Neutrophil (primary cell): ENCODE measurements around the gene PAPPA2.
"Not testable (repeated sequence)": the region's sequence is repeated elsewhere in the genome, so short reads cannot be mapped to it uniquely, and the experiment has no call there.

Experiments
- H3K27ac ChIP-seq: fragments of 200-600 bp; sonication (generic); 2 replicates; pipeline ENCODE4 v1.5.1; 2016; ENCODE audit warnings: mild to moderate bottlenecking, moderate library complexity
- H3K27me3 ChIP-seq: fragments of 200-600 bp; sonication (generic); 2 replicates; pipeline ENCODE4 v1.6.0; 2016; ENCODE audit warnings: mild to moderate bottlenecking
- H3K36me3 ChIP-seq: fragments of 200-600 bp; sonication (generic); 2 replicates; pipeline ENCODE4 v1.5.1; 2017
- H3K4me1 ChIP-seq, 2 experiments: fragments of 200-600 bp in 1 of 2; sonication (generic) in 1 of 2; 1 replicate in 1 of 2; 2 replicates in 1 of 2; pipeline versions ENCODE4 v1.5.1 to v1.6.1; 2013 to 2016; ENCODE audit warnings: low read depth in 1 of 2, low read length in 1 of 2, mild to moderate bottlenecking in 1 of 2, moderate library complexity in 1 of 2; ENCODE audit not compliant: control insufficient read depth in 1 of 2, insufficient read depth in 1 of 2
- H3K4me3 ChIP-seq, 2 experiments: fragments of 200-600 bp in 1 of 2; sonication (generic) in 1 of 2; 1 replicate in 1 of 2; 2 replicates in 1 of 2; pipeline ENCODE4 v1.5.1; 2013 to 2016; ENCODE audit warnings: low read depth in 1 of 2, low read length in 1 of 2, mild to moderate bottlenecking in 1 of 2, moderate library complexity in 1 of 2
- H3K9me3 ChIP-seq: fragments of 200-600 bp; sonication (generic); 2 replicates; pipeline ENCODE4 v1.5.1; 2016
- CTCF ChIP-seq: fragments of 200-600 bp; sonication (generic); IDR thresholded peaks from 2 replicates; pipeline ENCODE4 v1.5.1; 2016; ENCODE audit warnings: antibody characterized with exemption

Gene PAPPA2

DNA sequence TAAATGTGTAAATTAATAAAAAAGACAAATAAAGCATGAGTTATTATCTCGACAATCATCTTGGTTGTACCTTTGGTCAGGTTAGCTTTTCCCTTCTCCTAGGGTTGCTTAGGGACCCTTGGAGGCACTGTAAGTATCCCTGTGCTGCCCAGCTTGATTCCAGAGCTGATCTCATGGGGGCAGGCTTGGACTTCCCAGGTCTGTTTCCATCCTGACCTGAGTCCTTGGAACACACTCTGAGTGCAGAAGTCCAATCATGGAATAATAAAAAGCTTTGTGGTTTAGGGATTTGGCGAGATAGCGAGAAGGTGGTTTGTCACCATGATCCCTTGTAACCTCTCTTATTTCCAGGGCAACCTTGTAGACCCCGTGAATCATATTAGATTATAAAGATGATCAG lies 18.7 kb upstream of the PAPPA2 start:
- no peaks in the 10 kb centered on the region for H3K27me3 ChIP-seq
- H3K27ac ChIP-seq = no peak overlapping the region
- no peaks in the 10 kb centered on the region for H3K9me3 ChIP-seq
- H3K4me1 ChIP-seq = no peaks in the 10 kb centered on the region
- no peak overlapping the region for H3K4me3 ChIP-seq
- no peak for TF ChIP-seq CTCF
- H3K36me3 ChIP-seq = no peaks in the 10 kb centered on the region

DNA sequence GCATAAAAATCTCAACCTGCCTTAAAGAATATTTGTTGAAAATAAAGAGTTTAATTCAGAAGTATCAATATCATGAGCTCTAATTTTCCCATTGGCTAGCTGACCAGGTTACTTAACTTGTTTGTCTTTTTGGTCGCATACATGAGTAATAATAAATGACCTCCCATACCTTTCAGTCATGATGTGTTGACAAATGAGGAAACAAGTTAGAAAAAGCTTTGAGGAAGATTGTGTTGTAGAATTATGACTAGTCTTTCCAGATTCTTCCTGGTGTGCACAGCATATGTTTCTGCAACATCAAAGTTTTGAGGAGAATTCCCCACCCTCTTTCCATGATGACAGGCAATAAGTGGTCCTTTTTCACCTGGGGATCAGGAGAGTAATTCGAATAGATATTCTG lies 17.6 kb upstream of the PAPPA2 start:
- no peaks in the 10 kb centered on the region for H3K9me3 ChIP-seq
- H3K27ac ChIP-seq = no peak overlapping the region
- H3K36me3 ChIP-seq = no peaks in the 10 kb centered on the region
- H3K4me3 ChIP-seq = no peak overlapping the region
- TF ChIP-seq CTCF = no peak
- H3K27me3 ChIP-seq = no peaks in the 10 kb centered on the region
- no peaks in the 10 kb centered on the region for H3K4me1 ChIP-seq

- Histone ChIP-seq H3K9me3 (no peaks in the 10 kb centered on the region), H3K4me3 (no peak overlapping the region), H3K27ac (no peak overlapping the region), H3K36me3 (no peaks in the 10 kb centered on the region), H3K4me1 (no peaks in the 10 kb centered on the region), H3K27me3 (no peaks in the 10 kb centered on the region)
- no peak for TF ChIP-seq CTCF
Observed at GRCh38 chr1:176448340-176448739, 14.6 kb upstream of the PAPPA2 start.

GRCh38 chr1:176450526-176450925 lies 12.4 kb upstream of the PAPPA2 start:
- H3K4me1 ChIP-seq = no peaks in the 10 kb centered on the region
- H3K27ac ChIP-seq = no peak overlapping the region
- H3K4me3 ChIP-seq = no peak overlapping the region
- no peaks in the 10 kb centered on the region for H3K27me3 ChIP-seq
- H3K36me3 ChIP-seq = no peaks in the 10 kb centered on the region
- TF ChIP-seq CTCF = no peak
- H3K9me3 ChIP-seq = no peaks in the 10 kb centered on the region

DNA sequence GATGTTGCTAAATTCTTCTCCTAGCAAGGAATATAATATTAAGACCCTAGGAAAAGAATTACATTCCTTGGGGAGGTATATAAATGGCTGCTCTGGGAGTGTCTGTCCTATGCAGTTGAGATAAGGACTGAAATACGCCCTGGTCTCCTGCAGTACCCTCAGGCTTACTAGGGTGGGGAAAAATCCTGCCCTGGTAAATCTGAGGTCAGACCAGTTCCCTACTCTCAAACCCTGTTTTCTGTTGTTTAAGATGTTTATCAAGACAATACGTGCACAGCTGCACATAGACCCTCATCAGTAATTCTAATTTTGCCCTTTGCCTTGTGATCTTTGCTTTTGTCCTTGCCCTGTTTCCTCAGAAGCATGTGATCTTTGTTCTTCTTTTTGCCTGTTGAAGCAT lies 11.2 kb upstream of the PAPPA2 start:
- H3K4me1 ChIP-seq, H3K36me3 ChIP-seq, H3K27me3 ChIP-seq, H3K4me3 ChIP-seq, H3K9me3 ChIP-seq, H3K27ac ChIP-seq: not testable (repeated sequence)

DNA sequence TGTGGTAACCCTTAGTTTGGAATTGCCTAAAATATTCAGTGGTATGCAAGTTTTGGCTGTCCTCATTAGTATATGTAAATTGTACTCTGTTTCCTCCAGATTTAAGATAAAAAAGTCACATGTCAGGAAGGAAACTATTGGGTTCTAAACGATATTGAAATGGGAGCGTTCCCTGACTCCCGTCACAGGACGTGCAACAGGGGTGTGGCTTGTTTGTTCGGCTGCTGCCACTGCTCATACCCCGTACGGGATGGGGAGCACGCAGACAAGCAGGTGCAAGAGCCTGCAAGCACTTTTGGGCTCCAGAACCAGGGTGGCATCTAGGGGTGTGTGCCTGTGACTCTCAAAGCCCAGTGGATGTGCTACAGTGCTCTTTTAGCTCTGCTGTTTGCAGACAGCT lies 6.2 kb upstream of the PAPPA2 start:
- no peaks in the 10 kb centered on the region for H3K4me1 ChIP-seq
- H3K27ac ChIP-seq = no peak overlapping the region
- TF ChIP-seq CTCF = no peak
- no peaks in the 10 kb centered on the region for H3K36me3 ChIP-seq
- H3K4me3 ChIP-seq = no peak overlapping the region
- no peaks in the 10 kb centered on the region for H3K27me3 ChIP-seq
- H3K9me3 ChIP-seq = no peaks in the 10 kb centered on the region
